H9 (cell line): ENCODE data around the gene GSE1. TPM values are rescaled to one million over a fixed set of nuclear protein-coding genes. Genes with fewer than 3 reads are reported as not detected.
A peak's percentile ranks its signal among the peaks of the same experiment; 100 is the strongest.

Experiments used
- DNase-seq: peaks from one replicate; pipeline ENCODE4 v3.0.0-alpha.2; 2017
- H2AFZ ChIP-seq: one replicate; pipeline ENCODE4 v1.6.1; 2013; ENCODE audit warnings: mild to moderate bottlenecking, low read length, control low read depth, moderate library complexity
- H2AK5ac ChIP-seq: 2 replicates; pipeline ENCODE4 v1.6.1; 2013; ENCODE audit warnings: low read length, control low read depth, mixed read lengths; ENCODE audit not compliant: insufficient read length
- H2BK120ac ChIP-seq: one replicate; pipeline ENCODE4 v1.6.1; 2013; ENCODE audit warnings: low read depth, mild to moderate bottlenecking, low read length, control low read depth, inconsistent platforms; ENCODE audit not compliant: poor library complexity, severe bottlenecking
- H2BK12ac ChIP-seq: 2 replicates; pipeline ENCODE4 v1.6.1; 2013; ENCODE audit warnings: low read length, control low read depth, mixed read lengths, low read depth; ENCODE audit not compliant: insufficient read length
- H2BK15ac ChIP-seq: 2 replicates; pipeline ENCODE4 v1.6.1; 2013; ENCODE audit warnings: low read depth, low read length, control low read depth
- H2BK20ac ChIP-seq: one replicate; pipeline ENCODE4 v1.6.1; 2013; ENCODE audit warnings: low read depth, mild to moderate bottlenecking, low read length, control low read depth, inconsistent platforms; ENCODE audit not compliant: poor library complexity, severe bottlenecking
- H2BK5ac ChIP-seq: 2 replicates; pipeline ENCODE4 v1.6.1; 2013; ENCODE audit warnings: low read length, control low read depth, mixed read lengths; ENCODE audit not compliant: insufficient read length
- H3K14ac ChIP-seq: 2 replicates; pipeline ENCODE4 v1.6.1; 2013; ENCODE audit warnings: low read length, control low read depth; ENCODE audit not compliant: insufficient read depth
- H3K18ac ChIP-seq: 2 replicates; pipeline ENCODE4 v1.6.1; 2013; ENCODE audit warnings: low read depth, mild to moderate bottlenecking, mixed read lengths, low read length, control low read depth; ENCODE audit not compliant: insufficient read length
- H3K23ac ChIP-seq: 2 replicates; pipeline ENCODE4 v1.6.1; 2013; ENCODE audit warnings: low read length, control low read depth, mixed read lengths, low read depth; ENCODE audit not compliant: insufficient read length
- H3K23me2 ChIP-seq: 2 replicates; pipeline ENCODE4 v1.6.1; 2013; ENCODE audit warnings: low read depth, mild to moderate bottlenecking, mixed read lengths, low read length, control low read depth; ENCODE audit not compliant: insufficient read length, poor library complexity, severe bottlenecking
- H3K27ac ChIP-seq: 2 replicates; pipeline ENCODE4 v1.5.1; 2013; ENCODE audit warnings: low read length, control low read depth, mixed read lengths, low read depth; ENCODE audit not compliant: insufficient read length
- H3K27me3 ChIP-seq: 2 replicates; pipeline ENCODE4 v1.6.1; 2013; ENCODE audit warnings: low read length, control low read depth, inconsistent platforms; ENCODE audit not compliant: insufficient read depth
- H3K4ac ChIP-seq: 2 replicates; pipeline ENCODE4 v1.6.1; 2013; ENCODE audit warnings: low read depth, mild to moderate bottlenecking, control low read depth, inconsistent platforms, low read length, moderate library complexity
- H3K4me1 ChIP-seq: 2 replicates; pipeline ENCODE4 v1.6.1; 2013; ENCODE audit warnings: low read length, control low read depth, inconsistent platforms; ENCODE audit not compliant: insufficient read depth
- H3K4me2 ChIP-seq: 2 replicates; pipeline ENCODE4 v1.6.1; 2013; ENCODE audit warnings: low read length, control low read depth, mixed read lengths; ENCODE audit not compliant: insufficient read length, insufficient read depth
- H3K56ac ChIP-seq: 2 replicates; pipeline ENCODE4 v1.6.1; 2013; ENCODE audit warnings: low read depth, mild to moderate bottlenecking, mixed read lengths, low read length, control low read depth; ENCODE audit not compliant: insufficient read length
- H3K79me1 ChIP-seq: 2 replicates; pipeline ENCODE4 v1.6.1; 2013; ENCODE audit warnings: low read depth, mild to moderate bottlenecking, moderate library complexity, low read length, control low read depth, inconsistent platforms; ENCODE audit not compliant: insufficient read depth, poor library complexity, severe bottlenecking
- H3K79me2 ChIP-seq: 2 replicates; pipeline ENCODE4 v1.6.1; 2013; ENCODE audit warnings: low read length, control low read depth, inconsistent platforms; ENCODE audit not compliant: insufficient read depth
- H3K9ac ChIP-seq: 2 replicates; pipeline ENCODE4 v1.6.1; 2013; ENCODE audit warnings: low read length, control low read depth, mixed read lengths; ENCODE audit not compliant: insufficient read length; ENCODE audit errors: extremely low read depth
- H3K9me3 ChIP-seq: one replicate; pipeline ENCODE4 v1.6.1; 2013; ENCODE audit warnings: low read depth, low read length, inconsistent platforms; ENCODE audit not compliant: control insufficient read depth
- H3T11ph ChIP-seq: one replicate; pipeline ENCODE4 v1.6.1; 2013; ENCODE audit warnings: mild to moderate bottlenecking, low read length, control low read depth, inconsistent platforms
- H4K20me1 ChIP-seq: one replicate; pipeline ENCODE4 v1.6.1; 2013; ENCODE audit not compliant: control insufficient read depth, insufficient read length, insufficient read depth
- H4K5ac ChIP-seq: 2 replicates; pipeline ENCODE4 v1.6.1; 2013; ENCODE audit warnings: low read depth, mild to moderate bottlenecking, mixed read lengths, low read length, control low read depth; ENCODE audit not compliant: insufficient read length
- H4K8ac ChIP-seq: replicated peaks from 2 replicates; pipeline ENCODE4 v1.6.1; 2013; ENCODE audit warnings: low read length, control low read depth, mixed read lengths, low read depth; ENCODE audit not compliant: insufficient read length
- H4K91ac ChIP-seq: 2 replicates; pipeline ENCODE4 v1.6.1; 2013; ENCODE audit warnings: low read depth, mild to moderate bottlenecking, moderate library complexity, mixed read lengths, low read length, control low read depth; ENCODE audit not compliant: insufficient read length
- H3K27ac Mint-ChIP-seq, 3 experiments: 2 replicates in 2 of 3; 3 replicates in 1 of 3; pipeline ENCODE4 v1.8.0; 2020 to 2021; ENCODE audit warnings: mixed read lengths in 3 of 3, mild to moderate bottlenecking in 1 of 3, moderate library complexity in 1 of 3
- H3K27me3 Mint-ChIP-seq: 2 replicates; pipeline ENCODE4 v1.8.0; 2021; ENCODE audit warnings: low read depth, mild to moderate bottlenecking, moderate library complexity, mixed read lengths
- H3K36me3 Mint-ChIP-seq, 3 experiments: 2 replicates in 2 of 3; 3 replicates in 1 of 3; pipeline ENCODE4 v1.8.0; 2020 to 2021; ENCODE audit warnings: low read depth in 3 of 3, mixed read lengths in 3 of 3; ENCODE audit not compliant: insufficient read depth in 1 of 3
- H3K4me1 Mint-ChIP-seq, 2 experiments: 2 replicates each; pipeline ENCODE4 v1.8.0; 2020; ENCODE audit warnings: mixed read lengths in 2 of 2
- H3K4me3 Mint-ChIP-seq, 2 experiments: 2 replicates in 1 of 2; 3 replicates in 1 of 2; pipeline ENCODE4 v1.8.0; 2020 to 2021; ENCODE audit warnings: mild to moderate bottlenecking in 2 of 2, mixed read lengths in 2 of 2, moderate library complexity in 1 of 2
- H3K9me3 Mint-ChIP-seq, 2 experiments: 2 replicates in 1 of 2; 3 replicates in 1 of 2; pipeline ENCODE4 v1.8.0; 2020; ENCODE audit warnings: mild to moderate bottlenecking in 2 of 2, mixed read lengths in 2 of 2, moderate library complexity in 1 of 2
- WGBS: extraction: QIAGEN DNeasy Blood & Tissue Kit; methylation state at CpG from one replicate; pipeline ENCODE4 v1.1.7; 2013; ENCODE audit warnings: missing lambda C conversion rate, low lambda C conversion rate, mixed read lengths; ENCODE audit not compliant: insufficient read length; ENCODE audit errors: extremely low coverage; 5-methylcytosine and 5-hydroxymethylcytosine counted together
- total RNA-seq: library from RNA; stranded (reverse); gene quantifications from 2 replicates; pipeline ENCODE4 v1.2.1, GENCODE V29; 2021
- TF ChIP-seq, protein P1 (sequence below): fragments of 200-600 bp; sonication (generic); conservative IDR thresholded peaks from 3 replicates; pipeline ENCODE4 v1.8.0; 2021; ENCODE audit warnings: antibody characterized with exemption, mild to moderate bottlenecking

GSE1 gene
- total RNA-seq, 1 experiment from 2014 or later = 125 TPM

DNA sequence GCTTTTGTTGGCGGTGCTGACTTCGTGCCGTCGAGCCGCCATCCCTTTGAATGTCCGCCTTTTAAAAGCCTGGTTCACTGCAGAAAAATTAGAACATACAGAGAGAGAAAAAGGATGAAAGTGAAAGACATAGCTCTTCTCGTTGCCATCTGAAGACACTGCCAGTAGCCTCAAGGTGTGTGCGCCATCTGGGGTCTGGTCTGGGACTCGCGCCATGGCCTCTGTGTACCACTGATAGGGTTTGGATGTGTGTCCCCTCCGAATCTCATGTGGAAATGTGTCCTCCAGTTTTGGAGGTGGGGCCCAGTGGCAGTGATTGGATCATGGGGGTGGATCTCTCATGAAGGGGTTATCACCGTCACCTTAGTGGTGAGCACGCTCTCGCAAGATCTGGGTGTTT, 15.5 kb downstream of the GSE1 start:
- Histone ChIP-seq H2BK12ac (no peak overlapping the region), H2BK5ac (no peak overlapping the region), H2AFZ (no peak overlapping the region), H3T11ph (no peak overlapping the region), H2BK15ac (no peak overlapping the region), H3K27me3 (no peaks in the 10 kb centered on the region), H3K4me2 (no peak overlapping the region), H3K14ac (no peak overlapping the region), H2BK20ac (no peak overlapping the region), H4K20me1 (peaks cover 4% of the 10 kb centered on the region), H3K27ac (no peak overlapping the region), H3K79me2 (peaks cover 49% of the 10 kb centered on the region; the same call in 1 of the 2 replicates), H3K9ac (no peak overlapping the region), H2AK5ac (no peak overlapping the region), H3K18ac (no peak overlapping the region), H3K23ac (no peak overlapping the region), H3K4ac (no peak overlapping the region), H3K56ac (no peak overlapping the region), H3K23me2 (no peaks in the 10 kb centered on the region), H4K91ac (no peak overlapping the region), H2BK120ac (no peak overlapping the region), H4K8ac (no peak overlapping the region), H3K4me1 (peaks cover 3% of the 10 kb centered on the region; the same call in 1 of the 2 replicates), H4K5ac (no peak overlapping the region), H3K9me3 (no peaks in the 10 kb centered on the region), H3K79me1 (peaks cover 11% of the 10 kb centered on the region)
- Mint-ChIP-seq H3K27me3 (no peaks in the 10 kb centered on the region), H3K36me3 (peaks cover 19 to 29% (median 26%) of the 10 kb centered on the region in 3 experiments), H3K4me3 (peak overlapping the region in 1 of 2 experiments; percentile 5; a peak in 1 of 5 replicates), H3K4me1 (peaks cover 21 to 36% of the 10 kb centered on the region in 2 experiments), H3K27ac (0 out of 7 replicates have a peak overlapping the region, but pooled peaks of 1 of the 3 experiments have one; percentile 18), H3K9me3 (peaks cover 11 to 14% of the 10 kb centered on the region in 2 experiments)
- TF ChIP-seq, protein P1, sequence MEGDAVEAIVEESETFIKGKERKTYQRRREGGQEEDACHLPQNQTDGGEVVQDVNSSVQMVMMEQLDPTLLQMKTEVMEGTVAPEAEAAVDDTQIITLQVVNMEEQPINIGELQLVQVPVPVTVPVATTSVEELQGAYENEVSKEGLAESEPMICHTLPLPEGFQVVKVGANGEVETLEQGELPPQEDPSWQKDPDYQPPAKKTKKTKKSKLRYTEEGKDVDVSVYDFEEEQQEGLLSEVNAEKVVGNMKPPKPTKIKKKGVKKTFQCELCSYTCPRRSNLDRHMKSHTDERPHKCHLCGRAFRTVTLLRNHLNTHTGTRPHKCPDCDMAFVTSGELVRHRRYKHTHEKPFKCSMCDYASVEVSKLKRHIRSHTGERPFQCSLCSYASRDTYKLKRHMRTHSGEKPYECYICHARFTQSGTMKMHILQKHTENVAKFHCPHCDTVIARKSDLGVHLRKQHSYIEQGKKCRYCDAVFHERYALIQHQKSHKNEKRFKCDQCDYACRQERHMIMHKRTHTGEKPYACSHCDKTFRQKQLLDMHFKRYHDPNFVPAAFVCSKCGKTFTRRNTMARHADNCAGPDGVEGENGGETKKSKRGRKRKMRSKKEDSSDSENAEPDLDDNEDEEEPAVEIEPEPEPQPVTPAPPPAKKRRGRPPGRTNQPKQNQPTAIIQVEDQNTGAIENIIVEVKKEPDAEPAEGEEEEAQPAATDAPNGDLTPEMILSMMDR = peak; percentile 39; the same call in 1 of the 3 replicates
- WGBS = no CpG with 5 or more reads among the region's 14 CpGs
- no peak for DNase-seq
